GM18861 (cell line): ENCODE results near the gene C1orf53.

Source experiments
- ATAC-seq: cut with Tn5 transposase; IDR thresholded peaks from one replicate; pipeline ENCODE4 v1.9.1; 2021; ENCODE audit not compliant: unreplicated experiment

Gene C1orf53

DNA sequence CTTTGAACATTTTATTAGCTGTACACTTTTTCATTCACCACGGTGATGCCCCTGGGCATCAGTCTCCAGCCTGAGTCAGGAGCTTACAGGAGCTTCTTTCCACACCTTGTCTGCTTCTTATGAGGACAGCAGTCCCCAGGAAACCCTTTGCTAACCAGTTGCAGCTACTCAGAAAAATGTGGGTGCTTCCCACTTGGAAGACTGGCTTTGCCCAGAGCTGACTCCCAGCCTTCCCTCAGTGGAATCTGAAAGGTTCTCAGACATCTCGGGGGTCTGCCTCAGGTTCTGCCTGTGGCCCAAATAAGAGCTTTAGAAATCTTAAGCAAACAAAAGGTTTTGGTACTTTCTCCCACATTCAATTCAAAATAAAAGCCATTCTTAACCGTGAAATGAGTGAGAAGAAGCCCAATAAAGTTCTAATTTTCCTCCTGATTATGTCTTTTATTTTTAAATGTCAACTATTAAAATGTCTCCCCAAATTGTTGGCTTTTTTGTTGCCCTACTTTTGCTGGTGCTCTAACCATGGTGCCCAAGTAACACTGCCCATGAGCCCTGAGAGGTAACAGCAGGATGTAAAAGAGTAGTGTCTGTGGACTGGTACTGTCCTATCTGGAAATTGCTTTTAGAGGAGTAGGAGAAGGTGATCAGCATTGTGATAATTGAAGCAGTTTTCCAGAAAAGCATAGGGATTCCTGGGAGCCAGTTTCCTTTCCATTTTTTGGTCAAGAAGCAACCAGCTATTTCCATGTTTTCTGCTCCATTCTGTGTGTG lies 5.6 kb downstream of the C1orf53 start:
- ATAC-seq = no peak

DNA sequence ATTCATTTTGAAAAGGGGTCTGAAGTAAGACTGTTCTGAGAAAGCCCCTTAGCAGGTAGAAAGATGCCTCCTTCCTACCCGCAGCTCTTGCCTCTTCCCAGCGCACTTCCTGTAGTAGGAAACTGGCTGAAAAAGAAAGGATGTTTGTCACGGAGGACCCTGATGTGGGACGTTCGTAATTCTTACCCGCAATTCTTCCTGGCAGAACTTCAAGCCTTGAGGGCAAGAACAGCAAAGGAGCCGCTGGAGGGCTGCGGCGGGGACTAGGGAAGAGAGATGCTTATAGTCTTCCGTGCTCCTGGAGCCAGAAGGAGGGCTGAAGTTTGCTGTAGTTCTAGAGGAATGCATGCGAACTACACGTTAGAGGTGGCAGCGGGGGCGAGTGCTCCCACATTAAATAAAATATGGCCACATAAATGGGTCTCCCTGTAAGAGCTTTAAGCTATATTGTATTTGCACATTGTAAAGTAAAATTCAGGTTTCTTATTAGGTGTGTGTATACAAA lies 6.3 kb downstream of the C1orf53 start:
- ATAC-seq = no peak

DNA sequence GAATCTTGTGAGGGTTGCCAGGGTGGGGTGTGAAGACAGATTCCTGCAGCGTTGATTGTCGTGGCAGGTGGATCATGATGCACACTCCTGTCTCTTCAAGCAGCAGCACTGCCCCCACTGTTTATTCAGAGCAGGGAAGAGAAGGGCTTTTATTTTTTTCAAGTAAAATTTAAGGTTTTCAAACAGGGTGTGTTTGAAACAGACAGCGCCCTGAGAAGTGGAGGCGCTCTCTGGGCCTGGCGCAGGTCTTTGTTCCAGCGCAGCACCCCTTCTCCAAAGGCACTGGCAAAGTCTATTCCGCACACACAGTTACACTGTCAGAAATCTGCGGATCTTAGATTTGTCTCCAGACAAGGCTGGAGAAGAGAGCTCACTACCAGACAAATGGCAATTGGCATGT lies 7.0 kb downstream of the C1orf53 start:
- ATAC-seq = no peak

DNA sequence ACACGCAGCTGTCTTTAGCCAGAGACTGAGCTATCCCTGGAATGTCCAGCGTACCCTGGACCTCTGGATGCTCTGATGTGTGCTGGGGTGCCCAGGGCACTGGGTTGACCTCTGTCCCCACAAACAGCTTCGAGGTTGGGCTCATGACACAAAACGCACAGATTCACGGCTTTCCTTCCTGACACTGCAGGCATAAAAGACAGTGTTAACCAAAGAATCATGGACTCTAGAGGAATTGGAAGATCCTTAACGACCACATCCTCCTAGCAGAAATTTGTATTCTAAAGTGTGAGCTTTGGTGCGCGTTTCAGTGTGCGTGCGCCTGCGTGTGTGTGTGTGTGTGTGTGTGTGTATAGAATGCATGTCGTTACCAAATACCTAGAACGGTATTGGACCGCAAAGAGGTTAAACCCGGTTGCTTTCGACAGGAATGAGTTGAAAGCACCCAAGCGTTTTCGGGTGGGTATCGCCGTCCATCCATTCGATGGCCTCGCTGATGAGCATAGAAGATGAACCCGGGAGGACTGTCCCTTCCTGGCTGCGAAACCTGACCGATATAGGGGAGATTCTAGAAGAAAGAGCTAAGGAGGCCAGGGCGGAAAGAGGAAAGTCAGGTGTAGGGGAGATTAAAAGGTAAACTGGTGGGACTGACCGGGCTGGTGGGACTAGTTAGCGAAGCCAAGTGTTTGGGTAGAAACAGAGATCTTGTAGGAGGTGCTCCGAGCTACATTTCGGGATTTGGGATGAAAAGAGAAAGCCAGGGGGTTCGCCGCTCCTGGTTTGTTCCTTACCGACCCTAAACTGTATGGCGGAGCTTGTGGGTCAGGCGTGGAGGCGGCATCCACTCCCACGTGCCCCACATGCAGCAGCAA lies 7.9 kb downstream of the C1orf53 start:
- ATAC-seq = no peak

DNA sequence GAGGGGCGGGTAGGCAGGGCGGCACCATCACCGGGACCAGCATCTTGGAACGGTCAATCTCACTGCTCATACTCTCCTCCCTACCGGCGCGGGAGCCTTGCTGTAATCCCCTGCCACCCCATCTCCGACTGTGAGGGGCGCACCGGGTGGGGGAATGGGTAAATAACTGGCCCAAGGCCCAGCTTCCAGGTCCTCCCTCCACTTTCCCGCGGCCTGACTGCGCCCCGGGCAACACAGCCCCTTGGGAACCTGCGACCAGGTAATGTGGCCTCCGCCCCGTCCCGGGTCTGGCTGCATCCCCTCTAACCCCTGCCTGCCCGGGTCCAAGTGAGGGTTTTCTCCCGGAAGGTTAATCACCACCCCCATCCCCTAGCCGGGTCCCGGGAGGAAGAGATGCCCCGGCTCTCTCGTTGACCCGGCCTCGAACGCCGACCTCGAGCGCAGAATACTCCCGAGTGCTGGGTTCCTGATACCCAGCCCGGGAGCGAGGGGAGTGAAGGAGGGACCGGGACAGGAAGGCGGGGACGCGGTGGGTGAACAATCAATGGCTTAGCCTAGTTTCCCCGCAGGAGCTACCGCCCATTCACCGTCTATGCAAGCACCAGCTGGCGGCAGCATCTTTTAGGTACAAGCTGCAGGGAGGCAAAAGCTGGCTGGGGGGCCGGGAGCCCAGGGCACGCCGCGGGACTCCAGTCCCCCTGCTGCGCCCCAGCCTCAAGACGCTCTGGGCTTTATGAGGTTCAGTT lies 8.9 kb downstream of the C1orf53 start:
- ATAC-seq = no peak

DNA sequence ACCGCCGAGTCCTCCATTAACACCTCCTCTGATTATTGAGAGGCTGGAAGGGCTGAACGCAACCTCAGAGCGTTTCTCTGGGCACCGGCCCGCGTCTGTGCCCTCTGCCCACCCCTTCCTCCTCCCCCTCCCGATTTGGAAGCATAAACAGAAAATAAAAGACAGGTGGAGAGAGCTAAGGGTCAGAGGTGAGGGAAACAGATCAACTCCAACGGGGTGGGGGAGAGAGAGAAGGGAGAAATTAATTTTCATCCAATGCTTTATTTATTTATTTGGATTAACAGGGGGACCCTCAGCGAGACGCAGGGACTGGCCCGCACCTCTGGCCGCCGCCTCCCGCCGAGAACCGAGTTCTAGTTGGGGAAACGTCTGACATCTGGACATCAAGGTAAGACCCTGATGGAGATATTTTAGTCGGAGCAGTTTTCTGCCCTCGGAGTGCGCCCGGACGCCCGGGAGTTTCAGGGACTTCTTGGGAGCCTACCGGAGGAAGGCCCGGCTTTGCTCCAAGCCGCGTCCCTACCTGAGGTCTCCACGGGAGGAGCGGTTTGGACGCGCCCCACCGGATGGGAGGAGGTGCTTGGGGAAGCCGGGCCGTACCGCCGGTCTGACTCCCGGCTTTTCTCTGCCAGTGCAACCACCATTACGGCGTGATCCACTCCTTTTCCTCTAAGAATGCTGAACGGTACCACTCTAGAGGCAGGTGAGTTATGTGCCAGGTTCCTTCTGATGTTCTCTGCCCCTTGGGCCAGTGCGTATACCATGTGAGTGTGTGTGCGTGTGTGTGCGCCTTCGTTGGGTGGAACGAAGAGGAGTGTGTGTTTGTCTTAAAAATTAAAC lies 9.6 kb downstream of the C1orf53 start:
- ATAC-seq = no peak

DNA sequence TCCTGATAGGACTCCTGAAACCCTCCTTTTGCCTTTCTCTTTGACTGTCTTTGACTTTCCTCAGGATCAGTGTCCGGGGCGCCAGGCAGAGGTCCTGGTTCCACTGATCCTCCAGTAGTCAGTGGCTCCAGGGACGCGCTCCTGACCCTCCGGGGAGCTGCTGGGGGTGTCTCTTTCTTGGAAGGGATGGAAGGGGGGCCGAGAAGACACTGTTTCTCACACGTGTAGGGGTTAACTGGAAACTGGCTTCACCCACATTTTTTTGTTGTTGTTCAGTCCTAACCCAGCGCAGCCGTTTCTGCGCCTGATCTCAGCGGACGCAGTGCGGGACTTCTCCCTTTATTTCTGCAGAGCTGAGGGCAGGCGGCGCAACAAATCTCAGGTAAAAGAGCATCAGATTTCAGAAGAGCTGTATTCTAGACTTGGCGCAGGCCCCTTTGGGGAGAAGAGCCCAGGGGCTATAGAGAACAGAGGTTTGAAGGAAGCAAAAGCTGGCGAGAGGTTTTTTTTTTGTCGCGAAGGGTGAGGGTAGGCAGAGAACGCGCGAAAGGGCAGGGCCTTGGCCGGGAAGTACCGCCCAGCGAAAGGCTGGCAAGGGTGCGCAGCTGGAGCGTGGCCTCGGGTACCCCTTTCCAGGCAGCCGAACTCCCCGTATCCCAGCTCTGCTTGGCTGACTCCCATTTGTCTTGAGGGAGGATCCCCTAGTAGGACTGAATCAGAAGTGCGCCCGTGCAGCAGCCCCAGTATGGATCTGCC lies 10.5 kb downstream of the C1orf53 start:
- ATAC-seq = no peak

DNA sequence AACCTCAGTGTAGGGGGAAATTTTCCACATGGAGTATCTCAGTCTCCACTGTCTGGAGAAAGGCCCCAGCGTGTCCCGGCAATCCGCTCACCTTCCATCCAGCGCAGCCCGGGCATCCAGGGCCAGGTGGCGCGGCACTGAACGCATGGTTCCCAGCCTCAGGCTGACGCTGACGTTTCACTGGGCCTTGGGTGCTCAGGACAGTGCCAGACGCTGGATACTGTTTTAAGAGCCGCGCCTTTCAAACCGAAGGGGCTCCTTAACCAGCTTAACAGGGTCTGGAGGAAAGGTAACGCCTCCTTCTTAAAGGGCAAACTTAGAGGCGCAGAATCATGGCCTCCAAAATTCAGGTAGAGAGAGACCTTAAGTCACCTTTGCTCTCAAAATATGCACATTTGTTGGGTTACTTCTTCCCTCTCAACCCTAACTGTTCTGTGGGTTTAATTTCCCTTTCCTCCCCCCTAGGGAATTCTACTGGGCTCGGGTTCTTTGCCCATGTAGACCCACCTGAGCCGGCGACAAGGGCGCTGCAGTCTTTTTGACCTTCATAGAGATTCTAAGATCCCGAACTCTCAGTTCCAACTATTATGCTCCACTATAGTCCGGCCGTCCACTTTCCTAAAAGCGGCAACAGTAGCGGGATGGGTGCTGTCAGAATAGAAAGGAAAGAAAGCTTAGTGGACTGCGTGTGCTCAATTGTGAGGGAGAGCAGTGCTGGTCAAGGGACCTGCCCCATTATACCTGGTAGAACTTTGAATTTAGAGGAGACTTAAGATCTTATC lies 11.3 kb downstream of the C1orf53 start:
- ATAC-seq = no peak

DNA sequence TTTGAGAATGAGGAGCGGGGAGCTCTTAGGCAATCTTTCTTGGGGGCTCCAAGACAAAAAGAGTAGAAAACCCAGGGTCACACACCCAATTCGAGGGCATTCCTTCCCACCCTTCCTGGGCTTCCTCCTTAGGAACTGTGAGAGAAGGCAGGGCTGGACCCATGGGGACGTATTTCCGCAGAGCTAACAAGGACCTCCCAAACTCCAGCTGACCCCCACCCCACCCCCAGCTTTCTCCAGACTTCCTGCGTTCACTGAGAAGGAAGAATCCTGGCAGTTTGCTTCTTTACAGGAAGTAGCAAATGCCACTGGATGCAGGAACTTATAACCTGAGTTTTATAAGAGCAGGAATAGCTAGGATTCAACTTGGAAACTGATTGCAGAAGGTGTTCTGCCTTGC lies 12.1 kb downstream of the C1orf53 start:
- ATAC-seq = no peak

DNA sequence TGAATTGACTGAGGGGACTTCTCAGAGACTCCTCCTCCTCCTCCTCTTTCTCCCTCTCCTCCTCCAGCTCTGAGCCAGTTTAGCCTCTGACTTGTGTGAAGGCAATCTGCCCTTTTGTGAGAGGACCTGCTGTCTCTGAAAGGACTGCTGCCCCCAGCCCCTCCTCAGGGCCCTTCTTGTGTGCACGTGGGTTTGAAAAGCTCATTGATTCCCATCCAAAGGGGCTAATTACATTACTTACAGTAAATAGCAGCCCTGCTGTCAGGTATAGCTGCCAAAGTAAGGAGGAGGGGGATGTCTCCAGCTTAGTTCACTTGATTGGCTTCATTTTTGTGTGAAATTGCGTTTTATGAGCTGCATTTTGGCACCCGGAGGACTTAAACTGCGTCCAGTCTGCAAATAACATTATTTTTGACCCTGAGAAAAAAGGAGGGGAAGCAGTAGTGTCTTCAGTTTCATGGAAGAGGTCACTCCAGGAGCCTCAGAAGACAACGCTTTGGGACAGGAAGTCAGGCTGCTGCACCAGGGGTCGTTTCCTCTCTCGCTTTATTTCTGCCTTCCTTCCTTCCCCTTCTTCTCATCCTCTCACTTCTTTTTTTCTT lies 12.9 kb downstream of the C1orf53 start:
- ATAC-seq = no peak

DNA sequence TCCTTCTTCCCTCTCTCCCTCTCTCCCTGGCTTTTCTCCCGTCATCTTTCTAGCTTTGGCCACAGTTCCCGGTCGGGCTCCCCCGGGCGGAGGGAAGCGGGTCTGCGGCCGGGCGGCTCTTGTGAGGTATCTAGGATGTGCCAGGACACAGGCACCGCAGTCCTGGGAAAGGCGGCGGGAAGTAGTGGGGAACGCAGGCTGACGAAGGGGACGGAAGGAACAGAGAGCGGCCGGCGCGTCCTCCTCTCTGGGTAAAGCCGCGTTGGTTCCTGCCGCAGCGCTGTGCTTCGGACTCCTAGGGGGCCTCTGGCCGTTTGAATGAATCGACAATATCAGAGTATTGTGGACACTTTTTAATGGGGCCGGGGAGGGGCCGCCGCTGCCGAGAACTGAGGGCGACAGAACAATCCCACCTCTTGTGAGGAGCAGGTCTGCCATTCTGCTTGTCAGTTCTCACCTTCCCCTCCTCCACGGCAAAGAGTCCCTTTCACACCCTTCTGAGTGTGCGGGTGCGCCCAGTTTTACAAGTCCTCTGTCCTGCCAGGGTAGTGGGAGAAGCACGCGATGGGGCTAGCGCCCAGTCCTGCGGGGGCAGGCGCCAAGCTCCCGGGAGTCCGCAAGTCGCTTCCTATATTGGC lies 13.6 kb downstream of the C1orf53 start:
- no peak for ATAC-seq

DNA sequence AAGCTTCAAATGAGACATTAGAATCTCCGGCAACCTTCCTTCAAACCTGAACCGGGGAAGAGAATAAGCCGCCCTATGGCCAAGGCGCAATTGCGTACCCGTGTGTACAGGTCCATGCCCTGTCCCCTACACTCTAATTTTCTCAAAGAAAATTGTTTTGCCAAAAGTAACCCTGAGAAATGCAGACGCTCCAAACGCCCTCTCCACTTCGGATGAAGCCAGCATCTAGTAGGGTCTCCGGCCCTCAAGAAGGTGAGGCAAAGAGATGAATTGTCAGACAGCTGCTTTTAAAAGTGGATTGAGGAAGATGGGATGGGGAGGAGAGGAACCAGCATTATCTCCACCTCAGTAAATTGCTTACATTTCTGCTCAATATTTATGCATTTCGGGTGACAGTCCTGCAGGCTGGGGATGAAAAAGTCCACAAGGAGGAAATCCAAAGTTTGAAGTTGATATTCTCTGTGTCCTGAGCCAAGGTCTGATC lies 14.1 kb downstream of the C1orf53 start:
- no peak for ATAC-seq

DNA sequence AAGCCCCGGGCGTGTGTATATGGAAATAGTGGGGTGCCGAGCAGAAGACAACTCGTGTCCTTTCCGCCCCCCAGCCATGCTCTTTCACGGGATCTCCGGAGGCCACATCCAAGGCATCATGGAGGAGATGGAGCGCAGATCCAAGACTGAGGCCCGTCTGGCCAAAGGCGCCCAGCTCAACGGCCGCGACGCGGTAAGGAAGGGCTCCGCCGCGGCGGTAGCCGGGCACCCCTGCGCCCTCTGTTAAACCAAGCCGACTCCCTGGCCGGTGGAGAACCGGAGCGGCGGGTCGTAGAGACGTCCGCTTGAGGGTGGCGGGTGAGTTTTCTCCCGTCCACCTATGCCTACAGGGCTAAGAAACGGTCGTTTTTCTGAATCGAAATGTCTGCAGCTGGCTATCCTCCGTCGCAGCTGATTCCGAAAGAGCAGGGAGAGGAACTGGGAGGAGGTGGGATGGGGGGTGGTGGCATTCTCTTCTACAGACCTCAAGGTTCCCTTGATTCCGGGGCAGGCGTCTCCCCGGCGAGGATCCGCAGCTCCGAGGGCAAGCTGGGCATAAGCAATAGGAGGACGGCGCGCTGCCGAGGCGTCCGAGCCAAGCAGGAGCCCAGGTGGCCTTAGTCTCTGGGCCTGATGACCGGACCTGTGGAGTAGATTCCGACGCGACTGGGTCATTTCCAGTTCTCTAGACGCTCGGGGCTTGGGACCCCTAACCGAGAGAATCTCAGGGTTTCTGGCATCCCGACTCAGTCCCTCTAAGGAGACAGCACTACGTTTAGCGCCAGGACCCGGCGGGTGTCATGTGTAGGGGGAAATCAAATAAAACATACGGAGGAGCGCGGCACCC lies 15.6 kb downstream of the C1orf53 start:
- no peak for ATAC-seq

DNA sequence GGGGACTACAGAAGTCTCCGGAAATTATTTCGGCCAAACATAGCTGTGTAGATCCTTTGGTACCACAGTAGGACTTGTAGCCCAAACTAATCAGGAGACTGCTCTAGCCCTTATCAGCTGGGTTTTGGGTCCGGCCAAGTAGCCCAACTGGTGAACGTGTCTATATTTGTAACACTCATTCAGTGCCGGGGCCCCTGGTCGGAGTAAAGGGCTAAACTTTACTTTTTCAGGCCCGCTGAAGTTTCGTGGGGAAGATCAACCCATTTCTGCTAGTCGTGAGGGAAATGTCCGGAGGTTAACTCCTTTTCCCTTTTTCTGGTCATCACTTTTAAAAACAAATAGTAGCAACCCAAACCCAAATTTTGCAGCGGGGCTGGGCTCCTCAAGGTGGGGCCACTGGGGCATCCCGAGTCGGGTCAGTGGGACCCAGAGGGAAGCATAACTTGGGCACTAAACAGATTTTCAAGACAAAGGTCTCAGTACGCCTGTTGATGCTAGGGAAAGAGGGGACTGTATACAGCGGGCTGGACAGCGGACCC lies 16.4 kb downstream of the C1orf53 start:
- ATAC-seq = no peak

DNA sequence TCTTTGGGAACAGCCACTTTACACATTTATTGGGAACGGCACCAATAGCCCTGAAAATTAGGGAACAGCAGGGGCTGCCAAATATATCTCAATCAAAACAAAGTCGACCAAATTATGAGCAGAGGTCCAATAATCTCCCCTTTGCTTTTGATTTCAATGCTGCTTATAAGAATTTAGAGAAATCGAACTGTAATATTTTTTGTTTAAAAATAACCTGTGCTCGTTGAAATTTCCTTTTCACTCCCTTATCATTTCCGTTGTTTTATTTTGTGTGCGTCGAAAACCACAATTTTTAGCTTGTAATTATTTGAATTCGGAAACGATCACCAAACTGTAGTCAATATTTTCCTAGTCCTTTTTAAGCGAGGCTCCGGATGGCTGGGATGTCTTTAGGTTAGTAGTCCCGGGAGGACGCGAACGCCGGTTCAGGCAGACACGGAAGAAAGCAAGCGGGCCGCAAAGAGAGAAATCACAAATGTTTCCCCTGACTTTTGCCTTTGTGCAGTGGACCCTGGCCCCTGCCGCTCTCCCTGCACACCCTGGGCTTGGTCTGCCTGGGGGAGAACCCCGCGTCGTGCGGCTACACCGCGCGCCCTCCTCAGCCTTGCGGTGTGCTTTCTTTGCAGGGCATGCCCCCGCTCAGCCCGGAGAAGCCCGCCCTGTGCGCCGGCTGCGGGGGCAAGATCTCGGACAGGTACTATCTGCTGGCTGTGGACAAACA lies 17.1 kb downstream of the C1orf53 start:
- no peak for ATAC-seq

DNA sequence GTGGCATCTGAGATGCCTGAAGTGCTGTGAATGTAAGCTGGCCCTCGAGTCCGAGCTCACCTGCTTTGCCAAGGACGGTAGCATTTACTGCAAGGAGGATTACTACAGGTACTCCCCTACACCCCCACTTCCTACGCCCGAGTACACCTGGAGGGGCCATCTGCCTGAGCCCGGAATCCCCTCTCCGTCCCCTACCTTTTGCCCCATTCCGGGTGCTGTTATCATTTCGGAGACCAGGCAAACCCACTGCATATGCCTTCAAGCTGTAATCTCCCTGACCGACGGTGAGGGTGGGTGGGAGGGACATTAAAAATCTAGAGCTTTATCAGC lies 17.6 kb downstream of the C1orf53 start:
- ATAC-seq = no peak
